Measurements from ENCODE around the gene CADM1. TPM values are rescaled to one million over a fixed set of nuclear protein-coding genes. Genes with fewer than 3 reads are reported as not detected.

The CADM1 gene
- total RNA-seq, 1 experiment from 2014 or later = 0.79 TPM

DNA sequence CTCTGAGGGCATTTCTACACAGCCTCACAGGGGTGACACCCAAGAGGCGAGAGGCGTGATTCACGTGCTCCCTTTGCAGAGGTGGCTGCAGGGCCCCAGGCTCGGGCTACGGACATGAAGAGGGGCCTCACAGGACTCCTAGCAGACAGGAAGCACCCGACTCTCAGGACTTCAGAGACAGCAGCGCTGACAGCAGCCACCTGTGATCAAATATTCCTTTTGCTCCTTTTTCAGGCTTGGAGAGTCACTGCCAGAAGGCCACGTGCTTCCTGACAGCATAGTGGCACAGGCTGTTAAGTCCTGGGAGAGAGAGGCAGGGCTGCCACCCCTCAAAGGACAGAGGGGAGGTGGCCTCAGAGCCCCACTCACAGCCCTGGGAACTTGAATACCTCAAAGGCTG lies 348.9 kb downstream of the CADM1 start:
- Histone ChIP-seq H4K20me1 (ENCODE audit: insufficient read depth) (no peaks in the 10 kb centered on the region), H3K4me2 (ENCODE audit: low read length) (no peak overlapping the region), H3K36me3 (ENCODE audit: control insufficient read depth in 1 of 2, insufficient read depth in 2 of 2, low read length in 2 of 2) (no peaks in the 10 kb centered on the region), H3K27me3 (ENCODE audit: insufficient read depth, low read length) (no peaks in the 10 kb centered on the region), H3K4me1 (ENCODE audit: control insufficient read depth in 1 of 2, insufficient read depth in 2 of 2, low read length in 2 of 2) (no peaks in the 10 kb centered on the region), H3K9me2 (ENCODE audit: insufficient read depth) (no peaks in the 10 kb centered on the region), H3K4me3 (replicated peaks in 1 of 2; ENCODE audit: low read depth in 1 of 2, low read length in 2 of 2) (no peak overlapping the region), H3K79me2 (ENCODE audit: insufficient read depth, low read length) (no peaks in the 10 kb centered on the region), H3K9me3 (ENCODE audit: control insufficient read depth in 1 of 2, insufficient read depth in 1 of 2, low read depth in 1 of 2, low read length in 2 of 2) (peaks cover 0 to 3% of the 10 kb centered on the region in 2 experiments; a peak in 1 of 4 replicates), H3K9ac (ENCODE audit: low read length) (no peak overlapping the region), H3K27ac (ENCODE audit: low read depth, low read length) (no peak overlapping the region), H2AFZ (ENCODE audit: low read depth, low read length, poor library complexity, severe bottlenecking) (no peak overlapping the region)
- ATAC-seq (no peak), DNase-seq (ENCODE audit: low read depth, low spot score) (no peak)
- no TSS peak for BruUV-seq (replicated peaks)
- CTCF ChIA-PET = no interaction called here
- POLR2A ChIA-PET = no interaction called here
- TF ChIP-seq, protein P1, sequence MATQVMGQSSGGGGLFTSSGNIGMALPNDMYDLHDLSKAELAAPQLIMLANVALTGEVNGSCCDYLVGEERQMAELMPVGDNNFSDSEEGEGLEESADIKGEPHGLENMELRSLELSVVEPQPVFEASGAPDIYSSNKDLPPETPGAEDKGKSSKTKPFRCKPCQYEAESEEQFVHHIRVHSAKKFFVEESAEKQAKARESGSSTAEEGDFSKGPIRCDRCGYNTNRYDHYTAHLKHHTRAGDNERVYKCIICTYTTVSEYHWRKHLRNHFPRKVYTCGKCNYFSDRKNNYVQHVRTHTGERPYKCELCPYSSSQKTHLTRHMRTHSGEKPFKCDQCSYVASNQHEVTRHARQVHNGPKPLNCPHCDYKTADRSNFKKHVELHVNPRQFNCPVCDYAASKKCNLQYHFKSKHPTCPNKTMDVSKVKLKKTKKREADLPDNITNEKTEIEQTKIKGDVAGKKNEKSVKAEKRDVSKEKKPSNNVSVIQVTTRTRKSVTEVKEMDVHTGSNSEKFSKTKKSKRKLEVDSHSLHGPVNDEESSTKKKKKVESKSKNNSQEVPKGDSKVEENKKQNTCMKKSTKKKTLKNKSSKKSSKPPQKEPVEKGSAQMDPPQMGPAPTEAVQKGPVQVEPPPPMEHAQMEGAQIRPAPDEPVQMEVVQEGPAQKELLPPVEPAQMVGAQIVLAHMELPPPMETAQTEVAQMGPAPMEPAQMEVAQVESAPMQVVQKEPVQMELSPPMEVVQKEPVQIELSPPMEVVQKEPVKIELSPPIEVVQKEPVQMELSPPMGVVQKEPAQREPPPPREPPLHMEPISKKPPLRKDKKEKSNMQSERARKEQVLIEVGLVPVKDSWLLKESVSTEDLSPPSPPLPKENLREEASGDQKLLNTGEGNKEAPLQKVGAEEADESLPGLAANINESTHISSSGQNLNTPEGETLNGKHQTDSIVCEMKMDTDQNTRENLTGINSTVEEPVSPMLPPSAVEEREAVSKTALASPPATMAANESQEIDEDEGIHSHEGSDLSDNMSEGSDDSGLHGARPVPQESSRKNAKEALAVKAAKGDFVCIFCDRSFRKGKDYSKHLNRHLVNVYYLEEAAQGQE (IDR thresholded peaks at IDR 0.05; ENCODE audit: low read depth) = no peak
- TF ChIP-seq, protein P2, sequence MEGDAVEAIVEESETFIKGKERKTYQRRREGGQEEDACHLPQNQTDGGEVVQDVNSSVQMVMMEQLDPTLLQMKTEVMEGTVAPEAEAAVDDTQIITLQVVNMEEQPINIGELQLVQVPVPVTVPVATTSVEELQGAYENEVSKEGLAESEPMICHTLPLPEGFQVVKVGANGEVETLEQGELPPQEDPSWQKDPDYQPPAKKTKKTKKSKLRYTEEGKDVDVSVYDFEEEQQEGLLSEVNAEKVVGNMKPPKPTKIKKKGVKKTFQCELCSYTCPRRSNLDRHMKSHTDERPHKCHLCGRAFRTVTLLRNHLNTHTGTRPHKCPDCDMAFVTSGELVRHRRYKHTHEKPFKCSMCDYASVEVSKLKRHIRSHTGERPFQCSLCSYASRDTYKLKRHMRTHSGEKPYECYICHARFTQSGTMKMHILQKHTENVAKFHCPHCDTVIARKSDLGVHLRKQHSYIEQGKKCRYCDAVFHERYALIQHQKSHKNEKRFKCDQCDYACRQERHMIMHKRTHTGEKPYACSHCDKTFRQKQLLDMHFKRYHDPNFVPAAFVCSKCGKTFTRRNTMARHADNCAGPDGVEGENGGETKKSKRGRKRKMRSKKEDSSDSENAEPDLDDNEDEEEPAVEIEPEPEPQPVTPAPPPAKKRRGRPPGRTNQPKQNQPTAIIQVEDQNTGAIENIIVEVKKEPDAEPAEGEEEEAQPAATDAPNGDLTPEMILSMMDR (IDR thresholded peaks at IDR 0.05 in 2 of 3, conservative IDR thresholded peaks at IDR 0.05 in 1 of 3; ENCODE audit: borderline replicate concordance in 1 of 3, insufficient read depth in 1 of 3, low read depth in 2 of 3, low read length in 2 of 3) = no peak
- TF ChIP-seq ZNF274 (IDR thresholded peaks at IDR 0.05; ENCODE audit: low read depth, low read length) (no peak), SP1 (IDR thresholded peaks at IDR 0.05; ENCODE audit: low read depth) (no peak), ELF1 (IDR thresholded peaks at IDR 0.05; ENCODE audit: borderline replicate concordance, low read depth) (no peak), TCF7L2 (IDR thresholded peaks at IDR 0.05; ENCODE audit: borderline replicate concordance, extremely low read depth, insufficient read depth, insufficient read length) (no peak), YY1 (IDR thresholded peaks at IDR 0.05; ENCODE audit: extremely low read depth, insufficient replicate concordance, low read depth, low read length) (no peak)
- intact Hi-C loops (cut with micrococcal nuclease) = no loop called here
- RAD21 ChIA-PET (ENCODE audit: low non-redundant PET in 1 of 2, low total read pairs in 2 of 2, uncharacterized antibody in 2 of 2, unreplicated experiment in 2 of 2) = no interaction called here

Measured in HCT116 (cell line).